ENCODE data around the gene PHGDH.

PHGDH gene

DNA sequence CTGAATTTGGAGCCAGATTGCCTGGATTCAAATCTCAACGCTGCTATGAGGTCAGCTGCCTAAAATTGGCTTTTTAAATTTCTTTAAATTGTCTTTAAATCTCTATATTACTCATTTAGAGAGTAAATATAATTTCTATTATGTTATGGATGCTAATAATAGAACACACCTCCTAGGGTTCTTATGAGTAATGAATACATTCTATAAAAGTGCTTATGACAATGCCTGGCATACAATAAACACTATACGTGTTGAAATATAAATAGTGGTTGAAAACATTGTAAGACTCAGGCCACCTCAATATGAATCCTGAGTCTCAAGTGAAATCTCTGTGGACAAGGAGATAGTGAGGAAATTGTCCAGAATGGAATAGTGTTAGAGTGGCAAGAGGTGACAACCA is 31.0 kb upstream of the PHGDH start:
- TF ChIP-seq, protein P1, sequence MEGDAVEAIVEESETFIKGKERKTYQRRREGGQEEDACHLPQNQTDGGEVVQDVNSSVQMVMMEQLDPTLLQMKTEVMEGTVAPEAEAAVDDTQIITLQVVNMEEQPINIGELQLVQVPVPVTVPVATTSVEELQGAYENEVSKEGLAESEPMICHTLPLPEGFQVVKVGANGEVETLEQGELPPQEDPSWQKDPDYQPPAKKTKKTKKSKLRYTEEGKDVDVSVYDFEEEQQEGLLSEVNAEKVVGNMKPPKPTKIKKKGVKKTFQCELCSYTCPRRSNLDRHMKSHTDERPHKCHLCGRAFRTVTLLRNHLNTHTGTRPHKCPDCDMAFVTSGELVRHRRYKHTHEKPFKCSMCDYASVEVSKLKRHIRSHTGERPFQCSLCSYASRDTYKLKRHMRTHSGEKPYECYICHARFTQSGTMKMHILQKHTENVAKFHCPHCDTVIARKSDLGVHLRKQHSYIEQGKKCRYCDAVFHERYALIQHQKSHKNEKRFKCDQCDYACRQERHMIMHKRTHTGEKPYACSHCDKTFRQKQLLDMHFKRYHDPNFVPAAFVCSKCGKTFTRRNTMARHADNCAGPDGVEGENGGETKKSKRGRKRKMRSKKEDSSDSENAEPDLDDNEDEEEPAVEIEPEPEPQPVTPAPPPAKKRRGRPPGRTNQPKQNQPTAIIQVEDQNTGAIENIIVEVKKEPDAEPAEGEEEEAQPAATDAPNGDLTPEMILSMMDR (conservative IDR thresholded peaks at IDR 0.05; ENCODE audit: control insufficient read depth, insufficient read depth, low read depth, low read length): no peak
- no peak overlapping the region for H3K4me3 ChIP-seq (ENCODE audit: control insufficient read depth, low read depth, low read length)
- no peak for DNase-seq (ENCODE audit: low read depth)

DNA sequence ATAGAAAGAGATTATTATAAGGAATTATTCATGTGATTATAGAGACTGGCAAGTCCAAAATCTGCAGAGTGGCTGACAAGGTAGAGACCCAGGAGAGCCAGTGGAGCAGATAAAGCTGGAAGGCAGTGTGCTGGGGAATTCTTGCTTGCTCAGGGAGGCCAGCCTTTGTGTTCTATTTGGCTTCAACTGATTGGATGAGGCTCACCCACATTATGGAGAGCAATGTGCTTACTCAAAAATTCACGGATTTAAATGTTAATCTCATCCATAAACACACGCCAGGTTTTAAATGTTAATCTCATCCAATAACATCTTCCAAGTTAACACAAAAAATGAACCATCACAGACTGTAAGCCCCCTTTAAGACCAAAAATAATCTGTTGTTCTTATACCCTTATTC is 30.2 kb upstream of the PHGDH start:
- DNase-seq (ENCODE audit: low read depth): no peak
- no peak overlapping the region for H3K4me3 ChIP-seq (ENCODE audit: control insufficient read depth, low read depth, low read length)
- TF ChIP-seq, protein P1 (conservative IDR thresholded peaks at IDR 0.05; ENCODE audit: control insufficient read depth, insufficient read depth, low read depth, low read length): no peak

DNA sequence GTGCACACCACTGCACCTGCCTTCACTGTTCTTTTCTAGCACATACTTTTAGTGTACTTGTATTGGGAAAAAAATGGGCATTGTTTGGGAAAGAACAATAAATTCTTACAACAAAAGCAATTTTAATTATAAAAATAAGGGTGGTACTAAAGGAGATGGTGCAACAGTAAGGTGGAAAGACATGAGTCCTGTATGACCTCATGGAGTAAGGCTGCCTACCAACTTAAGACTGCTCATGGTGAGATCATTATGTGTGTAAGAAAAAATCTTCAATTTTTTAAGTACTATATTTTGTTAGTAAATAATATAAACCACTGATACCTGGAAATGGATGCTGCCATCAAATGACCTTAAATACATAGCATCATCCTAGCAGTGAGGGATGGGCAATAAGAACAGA is 29.6 kb upstream of the PHGDH start:
- no peak overlapping the region for H3K4me3 ChIP-seq (ENCODE audit: control insufficient read depth, low read depth, low read length)
- peak; percentile 58 for DNase-seq (ENCODE audit: low read depth)
- TF ChIP-seq, protein P1 (conservative IDR thresholded peaks at IDR 0.05; ENCODE audit: control insufficient read depth, insufficient read depth, low read depth, low read length): no peak

DNA sequence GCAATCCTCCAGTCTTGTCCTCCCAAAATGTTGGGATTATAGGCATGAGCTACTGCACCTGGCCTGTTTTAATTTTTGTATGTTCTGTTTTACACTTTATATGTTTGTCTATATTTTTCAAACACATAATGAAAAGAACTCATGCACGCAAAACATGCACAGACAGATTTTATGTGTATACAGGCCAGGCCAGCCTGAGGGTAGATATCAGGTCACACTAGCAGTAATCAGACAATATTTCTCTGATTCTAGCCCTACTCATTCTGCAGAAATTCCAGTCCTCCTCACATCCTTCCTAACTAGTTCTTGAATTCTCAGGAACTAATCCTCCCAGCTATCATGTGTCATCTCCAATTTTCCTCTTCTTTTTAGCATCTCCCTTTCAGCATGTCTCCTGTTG is 27.8 kb upstream of the PHGDH start:
- no peak for DNase-seq (ENCODE audit: low read depth)
- TF ChIP-seq, protein P1 (conservative IDR thresholded peaks at IDR 0.05; ENCODE audit: control insufficient read depth, insufficient read depth, low read depth, low read length): no peak

DNA sequence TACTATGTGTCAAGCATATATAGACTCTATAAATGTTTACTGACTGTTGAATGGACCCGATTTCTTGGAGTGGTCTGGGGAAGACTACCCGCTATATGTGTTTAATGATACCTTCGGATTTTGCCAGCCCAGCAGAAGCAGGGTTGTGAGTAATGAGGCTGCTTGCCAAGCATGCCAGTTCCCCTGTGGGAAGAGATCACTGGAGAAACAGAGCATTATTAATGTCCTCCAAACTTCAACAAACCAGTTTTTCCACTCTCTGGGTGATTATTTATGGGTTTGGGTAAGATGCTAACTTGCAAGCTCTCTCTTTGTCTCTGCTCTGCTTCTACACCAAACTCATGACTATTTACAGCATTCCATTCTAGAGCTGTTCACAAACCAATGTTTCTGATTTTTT is 25.1 kb upstream of the PHGDH start:
- no peak for DNase-seq (ENCODE audit: low read depth)
- H3K4me3 ChIP-seq (ENCODE audit: control insufficient read depth, low read depth, low read length): no peak overlapping the region
- TF ChIP-seq, protein P1 (conservative IDR thresholded peaks at IDR 0.05; ENCODE audit: control insufficient read depth, insufficient read depth, low read depth, low read length): no peak

More for the DNA sequence above, 27.8 kb upstream of the PHGDH start:
- no peak overlapping the region for H3K4me3 ChIP-seq (ENCODE audit: control insufficient read depth, low read depth, low read length)

DNA sequence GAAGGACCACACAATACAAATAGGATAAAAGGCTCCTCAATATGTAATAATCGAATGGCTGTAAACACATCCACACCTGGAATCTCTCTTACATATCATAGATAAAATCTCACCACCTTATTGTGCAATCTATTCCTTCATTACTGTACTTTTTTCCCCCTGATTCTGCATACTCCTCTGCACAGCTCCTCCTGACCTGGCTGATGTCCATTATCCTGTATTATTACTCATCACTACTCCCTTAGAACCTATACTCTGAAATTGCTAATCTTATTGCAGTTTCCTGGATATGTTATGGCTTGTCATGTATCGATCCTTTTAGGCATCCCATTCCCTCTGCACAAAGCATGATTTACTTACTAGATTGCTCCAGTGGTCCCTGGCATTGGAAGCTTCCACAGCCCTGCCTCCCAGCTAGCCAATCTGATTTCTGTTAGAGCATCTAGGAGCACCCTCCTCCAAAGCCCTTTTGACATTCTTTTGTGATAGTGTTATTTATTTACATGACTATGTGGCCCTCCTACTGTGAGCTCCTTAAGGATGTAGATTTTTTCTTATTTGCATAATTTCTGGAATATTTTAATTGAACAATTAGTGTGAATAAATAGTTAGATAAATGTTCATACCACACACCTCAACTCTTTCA is 24.2 kb upstream of the PHGDH start:
- TF ChIP-seq, protein P1 (conservative IDR thresholded peaks at IDR 0.05; ENCODE audit: control insufficient read depth, insufficient read depth, low read depth, low read length): no peak
- DNase-seq (ENCODE audit: low read depth): peak; percentile 48
- H3K4me3 ChIP-seq (ENCODE audit: control insufficient read depth, low read depth, low read length): no peak overlapping the region

DNA sequence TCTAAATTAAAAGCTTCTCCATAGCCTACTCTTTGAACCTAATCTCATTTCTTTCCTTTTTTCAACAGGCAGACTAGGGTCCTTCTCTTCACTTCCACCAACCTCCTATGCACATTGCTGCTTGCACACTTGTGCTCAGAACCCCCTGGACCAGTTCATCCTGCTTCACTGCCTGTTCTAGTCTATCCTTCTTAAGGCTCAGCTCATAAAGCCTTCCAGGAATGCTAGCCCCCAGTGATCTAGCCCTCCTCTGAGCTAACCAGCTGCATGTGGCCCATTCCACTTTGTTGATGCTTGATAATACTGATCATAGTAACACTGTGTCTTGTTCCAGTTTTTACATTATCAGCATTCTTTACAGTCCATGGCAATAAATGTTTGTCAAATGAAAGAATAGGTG is 22.9 kb upstream of the PHGDH start:
- TF ChIP-seq, protein P1 (conservative IDR thresholded peaks at IDR 0.05; ENCODE audit: control insufficient read depth, insufficient read depth, low read depth, low read length): no peak
- DNase-seq (ENCODE audit: low read depth): no peak
- no peak overlapping the region for H3K4me3 ChIP-seq (ENCODE audit: control insufficient read depth, low read depth, low read length)

All from fibroblast of mammary gland (primary cell).